GM18526 (cell line): ENCODE data around the gene NPR3.

ENCODE experiments used
- POLR2A ChIP-seq: IDR thresholded peaks from 3 replicates; pipeline ENCODE4 v1.6.1; 2011; ENCODE audit not compliant: insufficient read length; ENCODE audit errors: extremely low read depth

NPR3 gene

GRCh38 chr5:32776200-32776599, 65.1 kb downstream of the NPR3 start:
- TF ChIP-seq POLR2A: no peak

- no peak for TF ChIP-seq POLR2A
These were observed 66.1 kb downstream of the NPR3 start for GRCh38 chr5:32777222-32777621.

- TF ChIP-seq POLR2A: no peak
These were observed 66.6 kb downstream of the NPR3 start for GRCh38 chr5:32777733-32778132.

- no peak for TF ChIP-seq POLR2A
These were observed 67.3 kb downstream of the NPR3 start for GRCh38 chr5:32778403-32778802.

- no peak for TF ChIP-seq POLR2A
These were observed 68.8 kb downstream of the NPR3 start for GRCh38 chr5:32779754-32780415.

GRCh38 chr5:32780508-32780919, 69.4 kb downstream of the NPR3 start:
- no peak for TF ChIP-seq POLR2A

- no peak for TF ChIP-seq POLR2A
These were observed 72.5 kb downstream of the NPR3 start for GRCh38 chr5:32783661-32784060.

- no peak for TF ChIP-seq POLR2A
These were observed 74.6 kb downstream of the NPR3 start for GRCh38 chr5:32785611-32786254.

- TF ChIP-seq POLR2A: no peak
These were observed 75.2 kb downstream of the NPR3 start for GRCh38 chr5:32786311-32786710.

- no peak for TF ChIP-seq POLR2A
These were observed 79.4 kb downstream of the NPR3 start for GRCh38 chr5:32790411-32790951.

- TF ChIP-seq POLR2A: no peak
These were observed 80.6 kb downstream of the NPR3 start for GRCh38 chr5:32791536-32792243.

GRCh38 chr5:32794086-32794485, 83.0 kb downstream of the NPR3 start:
- no peak for TF ChIP-seq POLR2A

- TF ChIP-seq POLR2A: no peak
These were observed 91.6 kb downstream of the NPR3 start for GRCh38 chr5:32802764-32803163.

- TF ChIP-seq POLR2A: no peak
These were observed 92.5 kb downstream of the NPR3 start for GRCh38 chr5:32803656-32804055.

GRCh38 chr5:32805971-32806638, 95.0 kb downstream of the NPR3 start:
- TF ChIP-seq POLR2A: no peak

GRCh38 chr5:32808783-32809182, 97.7 kb downstream of the NPR3 start:
- no peak for TF ChIP-seq POLR2A

- TF ChIP-seq POLR2A: no peak
These were observed 99.7 kb downstream of the NPR3 start for GRCh38 chr5:32810804-32811203.
